HG03039 (cell line): ENCODE data around the gene SHMT2.

Experiments
- ATAC-seq: cut with Tn5 transposase; IDR thresholded peaks from one replicate; pipeline ENCODE4 v1.9.1; 2021; ENCODE audit warnings: mild to moderate bottlenecking, moderate library complexity; ENCODE audit not compliant: unreplicated experiment

SHMT2 gene

GRCh38 chr12:57225680-57226210 is 3.8 kb upstream of the SHMT2 start:
- no peak for ATAC-seq

GRCh38 chr12:57226588-57227314 is 2.8 kb upstream of the SHMT2 start:
- ATAC-seq = no peak

GRCh38 chr12:57227315-57228115 is 2.0 kb upstream of the SHMT2 start:
- ATAC-seq = no peak

- ATAC-seq = no peak
Observed at GRCh38 chr12:57229046-57229633, 371 bp upstream of the SHMT2 start.

GRCh38 chr12:57230381-57231155 is 1.1 kb downstream of the SHMT2 start:
- ATAC-seq = no peak

DNA sequence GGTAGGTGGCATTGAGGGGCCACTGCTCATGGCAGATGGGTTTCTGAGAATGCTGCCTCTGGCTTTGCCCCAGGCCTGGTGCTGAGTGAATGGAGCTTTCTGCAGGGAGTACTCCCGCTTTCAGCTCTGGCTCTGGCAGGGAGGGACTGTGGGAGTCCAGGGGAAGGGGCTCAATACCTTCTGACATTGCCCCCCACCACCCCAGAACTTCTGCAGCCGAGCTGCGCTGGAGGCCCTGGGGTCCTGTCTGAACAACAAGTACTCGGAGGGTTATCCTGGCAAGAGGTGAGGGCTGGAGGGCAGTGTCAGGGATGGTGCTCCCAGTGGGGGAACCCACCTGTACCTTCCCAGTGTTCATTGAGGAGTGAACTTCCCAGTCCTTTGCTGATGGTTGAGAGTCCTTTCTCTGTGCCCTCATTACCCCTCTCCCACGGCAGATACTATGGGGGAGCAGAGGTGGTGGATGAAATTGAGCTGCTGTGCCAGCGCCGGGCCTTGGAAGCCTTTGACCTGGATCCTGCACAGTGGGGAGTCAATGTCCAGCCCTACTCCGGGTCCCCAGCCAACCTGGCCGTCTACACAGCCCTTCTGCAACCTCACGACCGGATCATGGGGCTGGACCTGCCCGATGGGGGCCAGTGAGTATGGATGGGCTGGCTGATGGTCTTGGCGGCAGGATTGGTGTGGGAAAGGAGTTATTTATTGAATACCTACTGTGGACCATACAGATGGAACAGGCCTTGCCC is 1.9 kb downstream of the SHMT2 start:
- ATAC-seq = no peak

GRCh38 chr12:57232156-57232756 is 2.7 kb downstream of the SHMT2 start:
- no peak for ATAC-seq

- no peak for ATAC-seq
Observed at GRCh38 chr12:57233357-57234232, 4.1 kb downstream of the SHMT2 start.

DNA sequence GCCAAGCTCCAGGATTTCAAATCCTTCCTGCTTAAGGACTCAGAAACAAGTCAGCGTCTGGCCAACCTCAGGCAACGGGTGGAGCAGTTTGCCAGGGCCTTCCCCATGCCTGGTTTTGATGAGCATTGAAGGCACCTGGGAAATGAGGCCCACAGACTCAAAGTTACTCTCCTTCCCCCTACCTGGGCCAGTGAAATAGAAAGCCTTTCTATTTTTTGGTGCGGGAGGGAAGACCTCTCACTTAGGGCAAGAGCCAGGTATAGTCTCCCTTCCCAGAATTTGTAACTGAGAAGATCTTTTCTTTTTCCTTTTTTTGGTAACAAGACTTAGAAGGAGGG is 4.7 kb downstream of the SHMT2 start:
- ATAC-seq = no peak

DNA sequence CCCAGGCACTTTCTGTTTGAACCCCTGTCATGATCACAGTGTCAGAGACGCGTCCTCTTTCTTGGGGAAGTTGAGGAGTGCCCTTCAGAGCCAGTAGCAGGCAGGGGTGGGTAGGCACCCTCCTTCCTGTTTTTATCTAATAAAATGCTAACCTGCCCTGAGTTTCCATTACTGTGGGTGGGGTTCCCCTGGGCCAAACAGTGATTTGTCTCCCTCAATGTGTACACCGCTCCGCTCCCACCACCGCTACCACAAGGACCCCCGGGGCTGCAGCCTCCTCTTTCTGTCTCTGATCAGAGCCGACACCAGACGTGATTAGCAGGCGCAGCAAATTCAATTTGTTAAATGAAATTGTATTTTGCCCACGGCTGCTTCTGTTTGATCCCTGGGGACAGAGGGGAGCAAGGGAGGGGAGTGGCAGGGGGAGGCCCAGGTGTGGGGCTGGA is 5.1 kb downstream of the SHMT2 start:
- ATAC-seq = no peak

GRCh38 chr12:57235017-57235727 is 5.7 kb downstream of the SHMT2 start:
- no peak for ATAC-seq

DNA sequence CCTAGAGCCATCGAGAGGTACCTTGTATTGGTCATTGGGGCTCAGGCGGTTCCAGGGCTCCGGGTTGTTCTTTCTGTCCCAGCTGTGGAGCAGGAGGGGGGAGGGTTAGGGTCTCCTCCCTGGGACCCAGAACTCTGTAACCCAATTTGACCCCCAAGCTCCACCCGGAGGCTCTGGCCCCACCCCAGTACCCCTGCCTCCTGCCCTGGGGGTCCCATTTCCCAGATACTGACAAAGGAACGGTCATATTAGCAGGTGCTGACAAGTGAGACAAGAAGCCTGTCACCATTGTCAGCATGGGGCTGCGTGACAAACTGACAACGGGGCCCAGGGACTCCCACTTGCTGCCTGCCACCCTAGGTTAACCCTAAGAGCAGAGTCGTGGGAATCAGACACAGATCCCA is 6.2 kb downstream of the SHMT2 start:
- no peak for ATAC-seq

DNA sequence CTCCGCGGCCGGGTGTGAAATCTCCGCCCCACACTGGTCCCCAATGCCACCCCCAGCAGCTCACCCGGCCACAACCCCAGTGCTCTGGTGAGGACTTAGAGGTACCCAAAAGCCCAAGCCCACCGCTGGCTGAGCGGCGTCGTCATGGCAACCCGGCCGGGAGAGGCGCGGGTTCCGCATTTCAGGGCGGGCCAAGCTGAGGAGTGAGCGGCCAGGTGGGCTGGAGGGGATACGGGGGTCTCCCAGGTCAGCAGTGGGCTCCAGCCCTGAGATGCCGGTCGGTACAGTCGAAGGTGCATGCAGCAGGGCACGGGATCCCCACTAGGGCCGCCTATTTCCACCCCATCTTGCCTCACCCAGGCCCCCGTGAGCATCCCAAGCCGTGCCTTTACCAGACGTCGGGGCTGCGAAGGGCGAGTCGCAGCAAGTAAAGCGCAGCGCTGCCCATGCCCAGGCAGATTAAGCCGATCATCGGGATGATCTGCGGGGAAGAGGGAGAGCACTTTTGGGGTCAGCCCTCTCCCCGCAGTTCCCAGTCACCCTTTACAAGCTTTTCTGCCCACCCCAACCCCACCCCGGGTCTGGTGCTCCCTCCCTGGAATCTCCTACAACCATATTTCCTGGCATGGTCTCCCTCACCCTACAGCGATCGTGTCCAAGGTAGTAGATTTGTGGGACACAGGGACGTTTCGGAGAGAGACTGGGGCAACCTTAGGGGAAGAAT is 6.9 kb downstream of the SHMT2 start:
- no peak for ATAC-seq

- ATAC-seq = no peak
Observed at GRCh38 chr12:57236925-57237595, 7.5 kb downstream of the SHMT2 start.

DNA sequence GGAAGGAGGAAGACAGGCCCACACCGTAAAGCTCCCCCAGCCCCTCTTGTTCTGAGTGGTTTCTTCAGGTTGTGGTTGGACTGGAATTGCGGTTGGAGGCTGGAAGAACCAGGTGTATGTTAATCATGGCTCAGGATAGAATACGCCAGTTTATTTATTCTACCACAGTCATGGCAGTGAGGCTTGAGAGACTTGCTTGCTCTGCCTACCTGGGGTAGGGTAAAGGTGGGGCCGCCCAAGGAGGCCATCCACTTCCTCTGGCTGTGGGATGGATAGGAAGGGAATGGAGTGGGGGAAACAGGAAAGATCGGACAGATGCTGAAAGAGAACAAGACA is 8.1 kb downstream of the SHMT2 start:
- no peak for ATAC-seq

DNA sequence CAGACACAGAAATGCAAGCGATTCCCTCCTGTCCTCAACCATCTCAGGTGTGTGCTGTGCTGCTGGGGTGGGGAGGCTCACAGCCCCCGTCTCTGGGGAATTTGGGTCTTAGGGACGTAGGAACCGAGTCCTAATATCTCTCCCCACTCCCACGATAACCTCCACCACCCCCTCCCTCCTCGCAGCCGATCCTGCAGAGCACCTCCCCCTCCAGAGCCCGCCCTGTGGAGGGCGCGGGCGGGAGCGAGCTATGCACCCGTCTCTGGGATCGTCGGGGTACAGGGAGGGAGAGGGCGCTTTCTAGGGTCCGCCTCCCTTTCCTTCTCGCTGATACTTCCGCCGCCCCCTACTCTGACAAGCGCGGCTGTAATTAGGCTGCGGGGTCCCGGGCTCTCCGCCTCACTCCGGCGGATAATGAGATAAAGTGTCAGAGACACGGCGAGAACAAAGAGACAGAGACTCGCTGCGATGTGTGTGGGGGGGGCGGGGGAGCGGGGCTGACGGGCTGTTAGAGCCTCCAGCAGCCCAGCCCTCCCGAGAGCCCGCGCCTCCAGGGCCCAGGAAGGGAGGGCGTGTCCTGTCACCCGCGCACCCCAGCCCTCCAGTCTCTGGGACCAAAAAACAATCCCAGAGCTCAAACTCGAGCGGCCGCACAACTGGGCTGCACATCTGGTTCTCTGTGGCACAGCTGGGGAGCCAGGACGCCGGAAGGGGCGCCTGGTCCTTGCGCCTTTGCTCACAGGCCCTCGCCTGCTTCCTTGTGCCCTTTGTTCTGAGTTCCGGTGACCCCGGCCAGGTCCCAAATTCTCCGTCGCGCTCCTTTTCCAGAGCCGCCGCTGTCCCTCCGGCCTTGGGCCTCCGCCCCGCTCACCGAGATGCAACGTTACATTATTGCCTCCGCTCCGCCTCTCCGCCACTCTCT is 8.7 kb downstream of the SHMT2 start:
- ATAC-seq = no peak
